GM23248 (cell line): ENCODE measurements around the gene POU2AF1. TPM values are rescaled to one million over a fixed set of nuclear protein-coding genes. Genes with fewer than 3 reads are reported as not detected.

Experiments
- DNase-seq: peaks from one replicate; pipeline ENCODE4 v3.0.0-alpha.2; 2015
- H2AFZ ChIP-seq: fragments of 200-600 bp; sonication (generic); 2 replicates; pipeline ENCODE4 v1.6.1; 2016; ENCODE audit warnings: antibody characterized with exemption
- H3F3A ChIP-seq: fragments of 200-600 bp; sonication (generic); 2 replicates; pipeline ENCODE4 v1.6.1; 2016; ENCODE audit warnings: mild to moderate bottlenecking, antibody characterized with exemption, mixed run types; ENCODE audit not compliant: insufficient read depth
- H3K27ac ChIP-seq: fragments of 200-600 bp; sonication (generic); 2 replicates; pipeline ENCODE4 v1.5.1; 2016; ENCODE audit warnings: mild to moderate bottlenecking
- H3K27me3 ChIP-seq: fragments of 200-600 bp; sonication (generic); replicated peaks from 2 replicates; pipeline ENCODE4 v1.6.1; 2016; ENCODE audit warnings: mild to moderate bottlenecking; ENCODE audit not compliant: insufficient read depth
- H3K36me3 ChIP-seq: fragments of 200-600 bp; sonication (generic); 2 replicates; pipeline ENCODE4 v1.6.1; 2016; ENCODE audit warnings: low read depth, mild to moderate bottlenecking
- H3K4me1 ChIP-seq: fragments of 200-600 bp; sonication (generic); 2 replicates; pipeline ENCODE4 v1.6.1; 2016; ENCODE audit warnings: mild to moderate bottlenecking; ENCODE audit not compliant: insufficient read depth
- H3K4me2 ChIP-seq: fragments of 200-600 bp; sonication (generic); one replicate; pipeline ENCODE4 v1.6.1; 2016; ENCODE audit warnings: mild to moderate bottlenecking; ENCODE audit not compliant: unreplicated experiment
- H3K4me3 ChIP-seq: fragments of 200-600 bp; sonication (generic); 2 replicates; pipeline ENCODE4 v1.5.1; 2016; ENCODE audit warnings: mild to moderate bottlenecking
- H3K79me2 ChIP-seq: fragments of 200-600 bp; sonication (generic); 2 replicates; pipeline ENCODE4 v1.6.1; 2016; ENCODE audit warnings: mild to moderate bottlenecking; ENCODE audit not compliant: insufficient read depth
- H3K9ac ChIP-seq: fragments of 200-600 bp; sonication (generic); 2 replicates; pipeline ENCODE4 v1.6.1; 2016; ENCODE audit warnings: mild to moderate bottlenecking
- H3K9me2 ChIP-seq: fragments of 200-600 bp; sonication (generic); 2 replicates; pipeline ENCODE4 v1.6.1; 2016; ENCODE audit warnings: mixed run types, mild to moderate bottlenecking, moderate library complexity; ENCODE audit not compliant: insufficient read depth
- H3K9me3 ChIP-seq: fragments of 200-600 bp; sonication (generic); one replicate; pipeline ENCODE4 v1.6.1; 2017; ENCODE audit warnings: low read depth
- H4K20me1 ChIP-seq: fragments of 200-600 bp; sonication (generic); 2 replicates; pipeline ENCODE4 v1.6.0; 2016; ENCODE audit not compliant: insufficient read depth
- EZH2 ChIP-seq: fragments of 200-600 bp; sonication (generic); IDR thresholded peaks from 2 replicates; pipeline ENCODE4 v1.6.1; 2018; ENCODE audit warnings: antibody characterized with exemption, mild to moderate bottlenecking; ENCODE audit not compliant: insufficient read depth, poor library complexity, severe bottlenecking
- EZH2phosphoT487 ChIP-seq: fragments of 200-600 bp; sonication (generic); IDR thresholded peaks from 2 replicates; pipeline ENCODE4 v1.6.1; 2018; ENCODE audit warnings: antibody characterized with exemption, moderate library complexity, mild to moderate bottlenecking, low read depth; ENCODE audit not compliant: insufficient read depth
- WGBS, 2 experiments: methylation state at CpG; one replicate each; pipeline ENCODE4 v1.1.6; 2015 to 2017; ENCODE audit warnings: low lambda C conversion rate in 2 of 2, low coverage in 1 of 2; ENCODE audit errors: missing lambda C conversion rate in 2 of 2; 5-methylcytosine and 5-hydroxymethylcytosine counted together
- in situ Hi-C: fragments of 300-500 bp; cut with MboI; formaldehyde crosslinking; loops from 2 replicates; pipeline ENCODE4 v1.15.0; 2020
- polyA plus RNA-seq: library from polyadenylated mRNA; unstranded; fragments of >200 nt; fragmentation: Nextera tagmentation; extraction: Ambion mirVana; gene quantifications from 2 replicates; pipeline ENCODE4 v1.2.1, GENCODE V29; 2016
- total RNA-seq: library from RNA; depleted of rRNA; stranded (reverse); fragments of >200 nt; shearing (Covaris generic); gene quantifications from 2 replicates; pipeline ENCODE4 v1.2.3, GENCODE V29; 2014

The POU2AF1 gene
- total and polyA plus RNA-seq, 2 experiments from 2014 or later = 0.11 to 0.16 TPM

- Histone ChIP-seq H4K20me1 (no peaks in the 10 kb centered on the region), H3K27ac (no peak overlapping the region), H3K9ac (no peak overlapping the region), H3K9me2 (no peaks in the 10 kb centered on the region), H3K4me1 (no peaks in the 10 kb centered on the region), H3K36me3 (no peaks in the 10 kb centered on the region), H3K4me3 (no peak overlapping the region), H3K27me3 (peaks cover 35% of the 10 kb centered on the region), H3K79me2 (no peaks in the 10 kb centered on the region), H3K9me3 (no peaks in the 10 kb centered on the region), H3K4me2 (no peak overlapping the region), H2AFZ (no peak overlapping the region), H3F3A (no peaks in the 10 kb centered on the region)
- no peak for DNase-seq
- 47 to 64% methylated on average over 2 of the region's 2 CpGs for WGBS, 2 experiments
- TF ChIP-seq EZH2 = no peak
- no peak for TF ChIP-seq EZH2phosphoT487
- in situ Hi-C loops = no loop called here
These were observed 10.9 kb downstream of the POU2AF1 start for GRCh38 chr11:111368285-111368560.

GRCh38 chr11:111367411-111368284 lies 11.4 kb downstream of the POU2AF1 start:
- no peaks in the 10 kb centered on the region for H3K36me3 ChIP-seq

GRCh38 chr11:111366560-111367410 lies 12.3 kb downstream of the POU2AF1 start:
- in situ Hi-C loops = no loop called here
- Histone ChIP-seq H3K9ac (no peak overlapping the region), H3K4me2 (no peak overlapping the region), H3K27me3 (peaks cover 28% of the 10 kb centered on the region), H2AFZ (no peak overlapping the region), H3K79me2 (no peaks in the 10 kb centered on the region), H3K9me2 (no peaks in the 10 kb centered on the region), H3K9me3 (no peaks in the 10 kb centered on the region), H3K4me1 (no peaks in the 10 kb centered on the region), H3K36me3 (no peaks in the 10 kb centered on the region), H3K27ac (no peak overlapping the region), H4K20me1 (no peaks in the 10 kb centered on the region), H3F3A (no peaks in the 10 kb centered on the region), H3K4me3 (no peak overlapping the region)
- TF ChIP-seq EZH2phosphoT487 = no peak
- TF ChIP-seq EZH2 = no peak
- 68 to 70% methylated on average over 8 of the region's 8 CpGs for WGBS, 2 experiments
- no peak for DNase-seq

More at GRCh38 chr11:111367411-111368284, 11.4 kb downstream of the POU2AF1 start:
- Histone ChIP-seq H2AFZ (no peak overlapping the region), H3K4me1 (no peaks in the 10 kb centered on the region), H4K20me1 (no peaks in the 10 kb centered on the region), H3K79me2 (no peaks in the 10 kb centered on the region), H3K27me3 (peaks cover 29% of the 10 kb centered on the region), H3K9me2 (no peaks in the 10 kb centered on the region), H3K9ac (no peak overlapping the region), H3K9me3 (no peaks in the 10 kb centered on the region), H3K4me2 (no peak overlapping the region), H3F3A (no peaks in the 10 kb centered on the region), H3K27ac (no peak overlapping the region), H3K4me3 (no peak overlapping the region)
- DNase-seq = no peak
- 64 to 69% methylated on average over 12 of the region's 12 CpGs for WGBS, 2 experiments
- no peak for TF ChIP-seq EZH2phosphoT487
- in situ Hi-C loops = no loop called here

- H4K20me1 ChIP-seq = no peaks in the 10 kb centered on the region
- H2AFZ ChIP-seq = no peak overlapping the region
- no peak overlapping the region for H3K4me2 ChIP-seq
- H3K4me1 ChIP-seq = no peaks in the 10 kb centered on the region
- no peak overlapping the region for H3K9ac ChIP-seq
- H3K27ac ChIP-seq = no peak overlapping the region
- no peaks in the 10 kb centered on the region for H3K9me3 ChIP-seq
- no peaks in the 10 kb centered on the region for H3F3A ChIP-seq
- H3K4me3 ChIP-seq = no peak overlapping the region
- DNase-seq = no peak
- TF ChIP-seq EZH2phosphoT487 = no peak
- TF ChIP-seq EZH2 = no peak
- H3K36me3 ChIP-seq = no peaks in the 10 kb centered on the region
- H3K27me3 ChIP-seq = peaks cover 20% of the 10 kb centered on the region
- H3K79me2 ChIP-seq = no peaks in the 10 kb centered on the region
- 77 to 78% methylated on average over 8 of the region's 8 CpGs for WGBS, 2 experiments
- in situ Hi-C loops = no loop called here
- H3K9me2 ChIP-seq = no peaks in the 10 kb centered on the region
These were observed 13.1 kb downstream of the POU2AF1 start for GRCh38 chr11:111365722-111366559.
